Stimulated activated CD4-positive, alpha-beta T cell treated with anti-CD3 and anti-CD28 coated beads, Interleukin-12 subunit alpha, Interleukin-12 subunit beta, amount 100 ng/mL, for 24 hours (primary cell): Measurements from ENCODE around the gene ATAD3A.
A peak's percentile ranks its signal among the peaks of the same experiment; 100 is the strongest.
"Not testable (repeated sequence)": the region's sequence is repeated elsewhere in the genome, so short reads cannot be mapped to it uniquely, and the experiment has no call there.

Experiments used
- DNase-seq, 2 experiments: peaks; one replicate each; pipeline ENCODE4 v3.0.0-alpha.2; 2020; ENCODE audit warnings: low read depth in 2 of 2

Gene ATAD3A

GRCh38 chr1:1554926-1555915, 43.3 kb downstream of the ATAD3A start:
- DNase-seq = no peak

- no peak for DNase-seq
Measured at GRCh38 chr1:1556505-1556904, 44.5 kb downstream of the ATAD3A start.

- DNase-seq = not testable (repeated sequence)
Measured at GRCh38 chr1:1556961-1557360, 45.0 kb downstream of the ATAD3A start.

GRCh38 chr1:1557688-1558087, 45.7 kb downstream of the ATAD3A start:
- DNase-seq = not testable (repeated sequence)

- no peak for DNase-seq
Measured at GRCh38 chr1:1558591-1558990, 46.6 kb downstream of the ATAD3A start.

GRCh38 chr1:1559066-1559465, 47.1 kb downstream of the ATAD3A start:
- DNase-seq = no peak

- DNase-seq = no peak
Measured at GRCh38 chr1:1560178-1560577, 48.2 kb downstream of the ATAD3A start.

GRCh38 chr1:1561801-1562470, 50.0 kb downstream of the ATAD3A start:
- DNase-seq = no peak

- no peak for DNase-seq
Measured at GRCh38 chr1:1562556-1563195, 50.7 kb downstream of the ATAD3A start.

- DNase-seq = no peak
Measured at GRCh38 chr1:1563688-1564087, 51.7 kb downstream of the ATAD3A start.

- DNase-seq = no peak
Measured at GRCh38 chr1:1564268-1564667, 52.3 kb downstream of the ATAD3A start.

- DNase-seq = no peak
Measured at GRCh38 chr1:1565340-1565739, 53.4 kb downstream of the ATAD3A start.

- DNase-seq = no peak
Measured at GRCh38 chr1:1567152-1567875, 55.4 kb downstream of the ATAD3A start.

GRCh38 chr1:1567891-1568291, 55.9 kb downstream of the ATAD3A start:
- DNase-seq = no peak

- DNase-seq = no peak
Measured at GRCh38 chr1:1569341-1569740, 57.4 kb downstream of the ATAD3A start.

- DNase-seq = peak in 1 of 2 experiments; percentile 55
Measured at GRCh38 chr1:1573843-1574720, 62.1 kb downstream of the ATAD3A start.

- DNase-seq = peak; percentile 82 to 86
Measured at GRCh38 chr1:1574721-1575537, 63.0 kb downstream of the ATAD3A start, which contains the start of gene SSU72. SSU72 (minus strand) TSS chr1:1574863; CDS start chr1:1574557, 306 bp downstream.

GRCh38 chr1:1577367-1578011, 65.5 kb downstream of the ATAD3A start:
- DNase-seq = no peak

- DNase-seq = no peak
Measured at GRCh38 chr1:1578371-1578940, 66.5 kb downstream of the ATAD3A start.
